Lower lobe of right lung (tissue), 2 donors: ENCODE results near the gene SLC47A1. TPM values are rescaled to one million over a fixed set of nuclear protein-coding genes. Genes with fewer than 3 reads are reported as not detected.
"Not testable (repeated sequence)": the region's sequence is repeated elsewhere in the genome, so short reads cannot be mapped to it uniquely, and the experiment has no call there.

Experiments used
- ATAC-seq, 2 donors: fragments of 200-7000 bp; cut with Tn5 transposase; one replicate each; pipeline ENCODE4 v1.9.1; 2020 to 2022; ENCODE audit warnings: mild to moderate bottlenecking in 2 of 2, moderate library complexity in 2 of 2
- DNase-seq: peaks from one replicate; pipeline ENCODE4 v3.0.0-alpha.2; 2020
- H3K27ac ChIP-seq: fragments of 200-600 bp; one replicate; pipeline ENCODE4 v1.8.0; 2022
- H3K27me3 ChIP-seq: fragments of 200-600 bp; one replicate; pipeline ENCODE4 v1.8.0; 2022; ENCODE audit warnings: low read depth
- H3K36me3 ChIP-seq: fragments of 200-600 bp; one replicate; pipeline ENCODE4 v1.8.0; 2022; ENCODE audit warnings: mild to moderate bottlenecking
- H3K4me1 ChIP-seq: fragments of 200-600 bp; one replicate; pipeline ENCODE4 v1.8.0; 2022
- H3K4me3 ChIP-seq: fragments of 200-600 bp; one replicate; pipeline ENCODE4 v1.8.0; 2022; ENCODE audit warnings: mild to moderate bottlenecking
- H3K9me3 ChIP-seq: fragments of 200-600 bp; one replicate; pipeline ENCODE4 v1.8.0; 2022
- intact Hi-C: fragments of 100-400 bp; cut with DNase I; formaldehyde crosslinking; loops from one replicate; pipeline ENCODE4 v1.11.0; 2022
- total RNA-seq: library from RNA; stranded (reverse); fragmentation: NEBNext Ultra II Directional; extraction: Animal tissue kit (Norgen Biotek cat#: 25700); gene quantifications from one replicate; pipeline ENCODE4 v1.2.1, GENCODE V29; 2021
- TF ChIP-seq, protein P1 (sequence below): fragments of 200-600 bp; IDR thresholded peaks from one replicate; pipeline ENCODE4 v1.8.0; 2022; ENCODE audit warnings: antibody characterized with exemption, mild to moderate bottlenecking
- donor health status: DM: no; HTN: yes; CAD: no; lungs with severe emphysema.

Gene SLC47A1
- total RNA-seq, 1 donor from 2014 or later = 18.6 TPM

DNA sequence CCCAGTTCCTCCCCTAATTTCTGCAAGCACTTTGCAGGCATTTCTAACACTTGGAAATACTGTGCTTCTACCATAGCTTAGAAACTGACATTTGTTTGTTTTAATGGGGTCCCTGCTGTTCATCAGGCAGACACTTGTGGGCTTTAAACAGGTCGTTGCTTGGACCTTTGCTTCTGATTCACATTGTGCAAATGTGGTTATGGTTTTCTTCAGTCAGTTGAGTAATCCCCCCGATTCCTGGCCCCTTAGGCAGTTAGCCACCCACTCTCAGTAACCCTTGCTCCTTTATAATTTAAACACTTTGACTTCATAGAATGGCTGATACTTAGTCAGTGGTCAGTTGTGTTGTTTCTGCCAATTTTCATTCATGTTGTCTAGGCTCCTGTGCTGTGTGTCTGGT, 39.4 kb downstream of the SLC47A1 start:
- no peaks in the 10 kb centered on the region for H3K4me1 ChIP-seq
- intact Hi-C loops = no loop called here
- no peaks in the 10 kb centered on the region for H3K36me3 ChIP-seq
- no peaks in the 10 kb centered on the region for H3K27me3 ChIP-seq
- DNase-seq (no peak), ATAC-seq (no peak)
- H3K9me3 ChIP-seq = no peaks in the 10 kb centered on the region
- H3K27ac ChIP-seq = no peak overlapping the region
- TF ChIP-seq, protein P1, sequence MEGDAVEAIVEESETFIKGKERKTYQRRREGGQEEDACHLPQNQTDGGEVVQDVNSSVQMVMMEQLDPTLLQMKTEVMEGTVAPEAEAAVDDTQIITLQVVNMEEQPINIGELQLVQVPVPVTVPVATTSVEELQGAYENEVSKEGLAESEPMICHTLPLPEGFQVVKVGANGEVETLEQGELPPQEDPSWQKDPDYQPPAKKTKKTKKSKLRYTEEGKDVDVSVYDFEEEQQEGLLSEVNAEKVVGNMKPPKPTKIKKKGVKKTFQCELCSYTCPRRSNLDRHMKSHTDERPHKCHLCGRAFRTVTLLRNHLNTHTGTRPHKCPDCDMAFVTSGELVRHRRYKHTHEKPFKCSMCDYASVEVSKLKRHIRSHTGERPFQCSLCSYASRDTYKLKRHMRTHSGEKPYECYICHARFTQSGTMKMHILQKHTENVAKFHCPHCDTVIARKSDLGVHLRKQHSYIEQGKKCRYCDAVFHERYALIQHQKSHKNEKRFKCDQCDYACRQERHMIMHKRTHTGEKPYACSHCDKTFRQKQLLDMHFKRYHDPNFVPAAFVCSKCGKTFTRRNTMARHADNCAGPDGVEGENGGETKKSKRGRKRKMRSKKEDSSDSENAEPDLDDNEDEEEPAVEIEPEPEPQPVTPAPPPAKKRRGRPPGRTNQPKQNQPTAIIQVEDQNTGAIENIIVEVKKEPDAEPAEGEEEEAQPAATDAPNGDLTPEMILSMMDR = no peak
- no peak overlapping the region for H3K4me3 ChIP-seq

DNA sequence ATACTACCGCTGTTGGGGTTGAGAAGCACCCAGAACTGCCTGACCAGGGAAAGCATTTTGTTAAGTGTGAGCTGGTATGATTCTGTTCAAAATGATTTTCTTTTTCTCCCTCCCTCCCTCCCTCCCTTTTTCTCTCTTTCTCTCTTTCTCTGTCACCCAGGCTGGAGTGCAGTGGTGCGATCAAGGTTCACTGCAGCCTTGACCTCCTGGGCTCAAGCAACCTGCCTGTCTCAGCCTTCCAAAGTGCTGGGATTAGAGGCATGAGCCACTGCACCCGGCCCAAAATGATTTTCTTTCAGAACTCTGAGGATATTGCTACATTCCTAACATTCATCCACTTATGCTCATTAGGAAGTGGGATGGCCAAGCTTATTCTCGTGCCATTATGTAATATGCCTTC, 41.3 kb downstream of the SLC47A1 start:
- TF ChIP-seq, protein P1 = no peak
- no peak overlapping the region for H3K27ac ChIP-seq
- H3K4me1 ChIP-seq = no peaks in the 10 kb centered on the region
- peaks cover 16% of the 10 kb centered on the region for H3K27me3 ChIP-seq
- no peak overlapping the region for H3K4me3 ChIP-seq
- intact Hi-C loops = no loop called here
- no peaks in the 10 kb centered on the region for H3K9me3 ChIP-seq
- DNase-seq (no peak), ATAC-seq (no peak)
- no peaks in the 10 kb centered on the region for H3K36me3 ChIP-seq

DNA sequence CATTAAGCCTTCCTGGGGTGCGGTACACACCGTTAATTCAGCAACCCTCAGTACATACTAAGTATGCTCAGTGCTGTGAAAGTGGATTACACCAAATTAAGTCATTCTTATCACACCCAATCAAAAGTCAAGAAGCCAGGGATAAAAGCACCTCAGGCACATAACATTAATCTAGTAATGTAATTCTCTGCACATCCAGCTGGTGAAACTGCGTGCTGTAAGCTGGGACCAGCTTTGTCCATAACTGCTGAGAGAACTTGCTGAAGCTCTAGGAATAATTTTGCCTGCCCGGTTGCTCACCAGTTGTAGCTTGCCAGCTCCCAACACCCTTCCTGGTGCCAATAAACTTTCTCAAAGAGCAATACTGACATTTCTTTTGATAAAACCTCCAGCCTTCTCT, 44.9 kb downstream of the SLC47A1 start:
- TF ChIP-seq, protein P1 = no peak
- Histone ChIP-seq H3K4me1 (no peaks in the 10 kb centered on the region), H3K4me3 (no peak overlapping the region), H3K36me3 (no peaks in the 10 kb centered on the region), H3K27ac (no peak overlapping the region), H3K9me3 (no peaks in the 10 kb centered on the region), H3K27me3 (peaks cover 34% of the 10 kb centered on the region)
- intact Hi-C loops = no loop called here
- ATAC-seq (no peak), DNase-seq (no peak)

DNA sequence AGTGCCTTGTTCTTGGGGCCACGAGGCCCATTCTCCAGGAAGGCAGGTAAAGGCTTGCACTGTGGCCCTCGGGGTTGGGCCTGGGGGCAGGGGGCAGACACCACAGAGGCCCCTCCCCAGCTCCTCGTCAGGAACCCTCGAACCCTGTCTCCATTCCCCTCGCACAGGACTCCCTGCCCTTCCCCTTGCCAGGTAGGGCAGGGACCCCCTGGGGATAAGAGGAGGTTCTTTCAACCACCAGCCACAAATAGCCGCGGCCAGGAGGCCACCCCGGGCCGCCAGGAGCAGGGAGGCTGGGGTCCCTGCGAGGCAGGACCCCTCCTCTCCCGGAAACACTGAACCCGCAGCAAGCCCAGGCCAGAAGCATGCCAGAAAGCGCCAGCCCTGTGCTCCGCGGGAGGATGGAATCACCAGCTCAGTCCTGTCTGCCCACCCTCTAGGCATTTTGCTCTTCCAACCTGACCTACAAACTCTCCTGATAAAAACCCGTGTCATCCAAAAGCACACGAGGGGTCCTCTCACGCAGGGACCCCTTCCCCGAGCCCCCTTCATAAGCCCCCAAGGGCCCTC, 45.6 kb downstream of the SLC47A1 start:
- TF ChIP-seq, protein P1 = no peak
- peaks cover 34% of the 10 kb centered on the region for H3K27me3 ChIP-seq
- ATAC-seq (peak in 1 of 2 donors; percentile 12), DNase-seq (no peak)
- H3K27ac ChIP-seq = no peak overlapping the region
- peak overlapping the region; percentile 52 for H3K4me3 ChIP-seq
- intact Hi-C loops = no loop called here
- no peaks in the 10 kb centered on the region for H3K9me3 ChIP-seq
- no peaks in the 10 kb centered on the region for H3K4me1 ChIP-seq
- H3K36me3 ChIP-seq = no peaks in the 10 kb centered on the region

DNA sequence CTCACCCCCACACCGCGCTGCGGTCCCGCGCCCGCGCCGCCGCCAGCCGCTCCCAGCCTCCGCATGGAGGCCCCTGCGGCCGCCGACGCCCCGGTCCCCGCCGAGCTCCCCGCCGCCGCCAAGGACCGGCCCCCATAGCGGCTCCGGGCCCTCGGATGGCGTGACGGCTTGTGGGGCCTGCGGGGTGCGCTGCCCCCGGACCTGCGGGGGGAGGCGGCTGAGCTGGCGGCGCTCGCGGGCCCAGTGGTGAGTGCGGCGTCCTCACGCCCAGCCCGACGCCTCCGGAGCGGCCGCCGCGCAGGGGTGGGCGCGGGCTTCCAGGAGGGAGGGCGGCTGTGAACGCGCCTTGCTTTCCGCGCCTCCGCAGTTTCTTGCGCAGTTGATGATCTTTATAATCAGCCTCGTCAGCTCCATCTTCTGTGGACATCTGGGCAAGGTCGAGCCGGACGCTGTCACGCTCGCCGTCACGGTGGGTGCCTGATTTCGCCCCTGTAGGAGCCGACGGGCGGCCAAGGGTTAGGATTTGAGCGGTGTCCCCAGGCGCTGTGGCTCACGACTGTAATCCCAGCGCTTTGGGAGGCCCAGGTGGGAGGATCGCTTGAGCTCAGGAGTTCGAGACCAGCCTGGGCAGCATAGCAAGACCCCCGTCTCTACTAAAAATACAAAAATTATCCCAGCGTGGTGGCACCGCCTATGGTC, 46.4 kb downstream of the SLC47A1 start:
- Histone ChIP-seq H3K4me1 (no peaks in the 10 kb centered on the region), H3K27ac (no peak overlapping the region), H3K9me3 (no peaks in the 10 kb centered on the region), H3K27me3 (peaks cover 34% of the 10 kb centered on the region), H3K4me3 (peak overlapping the region; percentile 52), H3K36me3 (no peaks in the 10 kb centered on the region)
- TF ChIP-seq, protein P1 = no peak
- peak; percentile 73 to 74 for ATAC-seq
- intact Hi-C loops = no loop called here
- peak; percentile 49 for DNase-seq

DNA sequence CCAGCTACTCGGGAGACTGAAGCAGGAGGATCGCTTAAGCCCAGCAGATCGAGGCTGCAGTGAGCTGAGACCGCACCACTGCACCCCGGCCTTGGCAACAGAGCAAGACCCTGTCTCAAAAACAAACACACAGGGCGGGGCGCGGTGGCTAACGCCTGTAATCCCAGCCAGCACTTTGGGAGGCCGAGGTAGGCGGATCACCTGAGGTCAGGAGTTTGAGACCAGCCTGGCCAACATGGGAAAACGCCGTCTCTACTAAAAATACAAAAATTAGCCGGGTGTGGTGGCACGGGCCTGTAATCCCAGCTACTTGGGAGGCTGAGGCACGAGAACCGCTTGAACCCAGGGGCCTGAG, 46.9 kb downstream of the SLC47A1 start:
- H3K36me3 ChIP-seq, DNase-seq, H3K4me1 ChIP-seq, H3K27ac ChIP-seq, H3K9me3 ChIP-seq, intact Hi-C loops, ATAC-seq, H3K4me3 ChIP-seq: not testable (repeated sequence)
- H3K27me3 ChIP-seq = peaks cover 34% of the 10 kb centered on the region

DNA sequence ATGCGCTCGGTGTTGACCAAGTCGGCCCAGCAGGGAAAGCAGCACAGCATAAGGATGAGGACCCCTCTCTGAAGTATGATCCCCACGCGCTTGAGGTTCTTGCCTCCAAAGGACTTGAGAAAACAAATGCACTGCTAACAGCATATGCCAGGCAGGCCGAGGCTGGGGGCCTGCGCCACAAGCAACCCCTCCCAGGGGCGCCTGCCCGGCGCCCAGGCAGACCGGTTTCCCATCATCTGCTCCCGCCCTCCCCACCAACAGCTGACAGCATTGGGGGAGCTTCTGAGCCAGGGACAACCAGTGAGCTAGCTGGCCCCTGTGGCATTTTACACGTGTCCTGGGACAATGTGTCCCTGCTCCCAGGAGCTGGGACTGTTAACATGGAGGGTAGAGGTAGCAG, 48.5 kb downstream of the SLC47A1 start:
- intact Hi-C loops, H3K9me3 ChIP-seq, ATAC-seq, H3K27ac ChIP-seq, H3K36me3 ChIP-seq, H3K4me1 ChIP-seq, DNase-seq, H3K4me3 ChIP-seq: not testable (repeated sequence)
- H3K27me3 ChIP-seq = peaks cover 34% of the 10 kb centered on the region
